ENCODE results near the gene SLC22A14. TPM values are rescaled to one million over a fixed set of nuclear protein-coding genes. Genes with fewer than 3 reads are reported as not detected.

SLC22A14 gene
- total and polyA plus RNA-seq, 10 of the 15 experiments (the other 5 are each of a cell fraction or from before 2014, with no cell fraction given): not detected

DNA sequence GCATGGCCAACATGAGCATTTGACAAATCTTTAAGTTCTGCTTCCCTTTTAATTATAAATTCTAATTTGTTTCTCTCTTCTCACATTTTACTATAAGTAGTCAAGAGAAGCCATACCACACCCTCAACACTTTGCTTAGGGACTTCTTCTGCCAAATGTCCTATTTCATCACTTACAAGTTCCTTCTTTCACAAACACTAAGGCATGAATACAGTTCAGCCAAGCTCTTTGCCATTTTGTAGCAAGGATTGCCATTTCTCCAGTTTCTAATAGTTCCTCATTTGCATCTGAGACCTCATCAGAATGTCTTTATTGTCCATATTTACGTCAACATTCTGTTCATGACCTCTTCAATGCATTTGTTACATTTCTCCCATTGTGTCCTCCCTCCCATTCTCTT lies 29.4 kb downstream of the SLC22A14 start:
- TF ChIP-seq KDM1A (IDR thresholded peaks at IDR 0.05; ENCODE audit: borderline replicate concordance) (no peak), MYB (IDR thresholded peaks at IDR 0.05; ENCODE audit: borderline replicate concordance, low read depth, low read length) (no peak), FOXM1 (IDR thresholded peaks at IDR 0.05; ENCODE audit: low read depth, low read length) (no peak), BMI1 (IDR thresholded peaks at IDR 0.05; ENCODE audit: borderline replicate concordance) (no peak), SMAD5 (IDR thresholded peaks at IDR 0.05; ENCODE audit: low read depth) (no peak), SUZ12 (IDR thresholded peaks at IDR 0.05; ENCODE audit: unreplicated experiment) (no peak), MYC (IDR thresholded peaks at IDR 0.05; ENCODE audit: insufficient read depth, insufficient read length, insufficient replicate concordance, low read length, severe bottlenecking) (no peak), STAT3 (IDR thresholded peaks at IDR 0.05; ENCODE audit: low read depth, low read length) (no peak), POLR2AphosphoS5 (IDR thresholded peaks at IDR 0.05; ENCODE audit: low read length) (no peak)
- TF ChIP-seq, protein P1, sequence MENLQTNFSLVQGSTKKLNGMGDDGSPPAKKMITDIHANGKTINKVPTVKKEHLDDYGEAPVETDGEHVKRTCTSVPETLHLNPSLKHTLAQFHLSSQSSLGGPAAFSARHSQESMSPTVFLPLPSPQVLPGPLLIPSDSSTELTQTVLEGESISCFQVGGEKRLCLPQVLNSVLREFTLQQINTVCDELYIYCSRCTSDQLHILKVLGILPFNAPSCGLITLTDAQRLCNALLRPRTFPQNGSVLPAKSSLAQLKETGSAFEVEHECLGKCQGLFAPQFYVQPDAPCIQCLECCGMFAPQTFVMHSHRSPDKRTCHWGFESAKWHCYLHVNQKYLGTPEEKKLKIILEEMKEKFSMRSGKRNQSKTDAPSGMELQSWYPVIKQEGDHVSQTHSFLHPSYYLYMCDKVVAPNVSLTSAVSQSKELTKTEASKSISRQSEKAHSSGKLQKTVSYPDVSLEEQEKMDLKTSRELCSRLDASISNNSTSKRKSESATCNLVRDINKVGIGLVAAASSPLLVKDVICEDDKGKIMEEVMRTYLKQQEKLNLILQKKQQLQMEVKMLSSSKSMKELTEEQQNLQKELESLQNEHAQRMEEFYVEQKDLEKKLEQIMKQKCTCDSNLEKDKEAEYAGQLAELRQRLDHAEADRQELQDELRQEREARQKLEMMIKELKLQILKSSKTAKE (IDR thresholded peaks at IDR 0.05; ENCODE audit: low read depth, poor library complexity, severe bottlenecking): no peak
- TF ChIP-seq, protein P2, sequence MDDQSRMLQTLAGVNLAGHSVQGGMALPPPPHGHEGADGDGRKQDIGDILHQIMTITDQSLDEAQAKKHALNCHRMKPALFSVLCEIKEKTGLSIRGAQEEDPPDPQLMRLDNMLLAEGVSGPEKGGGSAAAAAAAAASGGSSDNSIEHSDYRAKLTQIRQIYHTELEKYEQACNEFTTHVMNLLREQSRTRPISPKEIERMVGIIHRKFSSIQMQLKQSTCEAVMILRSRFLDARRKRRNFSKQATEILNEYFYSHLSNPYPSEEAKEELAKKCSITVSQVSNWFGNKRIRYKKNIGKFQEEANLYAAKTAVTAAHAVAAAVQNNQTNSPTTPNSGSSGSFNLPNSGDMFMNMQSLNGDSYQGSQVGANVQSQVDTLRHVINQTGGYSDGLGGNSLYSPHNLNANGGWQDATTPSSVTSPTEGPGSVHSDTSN (IDR thresholded peaks at IDR 0.05; ENCODE audit: insufficient replicate concordance, low read depth, low read length): no peak
- TF ChIP-seq, protein P3, sequence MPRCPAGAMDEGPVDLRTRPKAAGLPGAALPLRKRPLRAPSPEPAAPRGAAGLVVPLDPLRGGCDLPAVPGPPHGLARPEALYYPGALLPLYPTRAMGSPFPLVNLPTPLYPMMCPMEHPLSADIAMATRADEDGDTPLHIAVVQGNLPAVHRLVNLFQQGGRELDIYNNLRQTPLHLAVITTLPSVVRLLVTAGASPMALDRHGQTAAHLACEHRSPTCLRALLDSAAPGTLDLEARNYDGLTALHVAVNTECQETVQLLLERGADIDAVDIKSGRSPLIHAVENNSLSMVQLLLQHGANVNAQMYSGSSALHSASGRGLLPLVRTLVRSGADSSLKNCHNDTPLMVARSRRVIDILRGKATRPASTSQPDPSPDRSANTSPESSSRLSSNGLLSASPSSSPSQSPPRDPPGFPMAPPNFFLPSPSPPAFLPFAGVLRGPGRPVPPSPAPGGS (IDR thresholded peaks at IDR 0.05; ENCODE audit: borderline replicate concordance, insufficient read depth, low read depth, low read length, poor library complexity, severe bottlenecking): no peak
- TF ChIP-seq, protein P4, sequence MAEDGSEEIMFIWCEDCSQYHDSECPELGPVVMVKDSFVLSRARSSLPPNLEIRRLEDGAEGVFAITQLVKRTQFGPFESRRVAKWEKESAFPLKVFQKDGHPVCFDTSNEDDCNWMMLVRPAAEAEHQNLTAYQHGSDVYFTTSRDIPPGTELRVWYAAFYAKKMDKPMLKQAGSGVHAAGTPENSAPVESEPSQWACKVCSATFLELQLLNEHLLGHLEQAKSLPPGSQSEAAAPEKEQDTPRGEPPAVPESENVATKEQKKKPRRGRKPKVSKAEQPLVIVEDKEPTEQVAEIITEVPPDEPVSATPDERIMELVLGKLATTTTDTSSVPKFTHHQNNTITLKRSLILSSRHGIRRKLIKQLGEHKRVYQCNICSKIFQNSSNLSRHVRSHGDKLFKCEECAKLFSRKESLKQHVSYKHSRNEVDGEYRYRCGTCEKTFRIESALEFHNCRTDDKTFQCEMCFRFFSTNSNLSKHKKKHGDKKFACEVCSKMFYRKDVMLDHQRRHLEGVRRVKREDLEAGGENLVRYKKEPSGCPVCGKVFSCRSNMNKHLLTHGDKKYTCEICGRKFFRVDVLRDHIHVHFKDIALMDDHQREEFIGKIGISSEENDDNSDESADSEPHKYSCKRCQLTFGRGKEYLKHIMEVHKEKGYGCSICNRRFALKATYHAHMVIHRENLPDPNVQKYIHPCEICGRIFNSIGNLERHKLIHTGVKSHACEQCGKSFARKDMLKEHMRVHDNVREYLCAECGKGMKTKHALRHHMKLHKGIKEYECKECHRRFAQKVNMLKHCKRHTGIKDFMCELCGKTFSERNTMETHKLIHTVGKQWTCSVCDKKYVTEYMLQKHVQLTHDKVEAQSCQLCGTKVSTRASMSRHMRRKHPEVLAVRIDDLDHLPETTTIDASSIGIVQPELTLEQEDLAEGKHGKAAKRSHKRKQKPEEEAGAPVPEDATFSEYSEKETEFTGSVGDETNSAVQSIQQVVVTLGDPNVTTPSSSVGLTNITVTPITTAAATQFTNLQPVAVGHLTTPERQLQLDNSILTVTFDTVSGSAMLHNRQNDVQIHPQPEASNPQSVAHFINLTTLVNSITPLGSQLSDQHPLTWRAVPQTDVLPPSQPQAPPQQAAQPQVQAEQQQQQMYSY (CRISPR knock-in tag; IDR thresholded peaks at IDR 0.05): no peak
- POLR2A ChIA-PET: no interaction called here

More for the DNA sequence above, 29.4 kb downstream of the SLC22A14 start:
- H2AFZ ChIP-seq (ENCODE audit: control insufficient read depth, low read depth, low read length): no peak overlapping the region
- in situ Hi-C loops (cut with MboI) (no loop called here), intact Hi-C loops (cut with micrococcal nuclease; ENCODE audit: unreplicated experiment) (no loop called here)
- no peaks in the 10 kb centered on the region for H4K20me1 ChIP-seq (ENCODE audit: control insufficient read depth, insufficient read depth)
- ATAC-seq: no peak
- RAD21 ChIA-PET (ENCODE audit: unreplicated experiment): no interaction called here
- H3K9me3 ChIP-seq (replicated peaks; ENCODE audit: control insufficient read depth, insufficient read depth, low read length): no peaks in the 10 kb centered on the region
- SMC1A ChIA-PET (ENCODE audit: uncharacterized antibody, unreplicated experiment): no interaction called here
- H3K4me1 ChIP-seq (ENCODE audit: control insufficient read depth, insufficient read depth, low read length): no peaks in the 10 kb centered on the region
- H3K36me3 ChIP-seq (ENCODE audit: control insufficient read depth in 2 of 2, insufficient read depth in 2 of 2, low read length in 1 of 2): no peaks in the 10 kb centered on the region
- no peaks in the 10 kb centered on the region for H3K79me2 ChIP-seq (ENCODE audit: control insufficient read depth, insufficient read depth, low read length)
- H3K4me2 ChIP-seq (ENCODE audit: control insufficient read depth, insufficient read depth): no peak overlapping the region
- H3K27ac ChIP-seq (ENCODE audit: control insufficient read depth, insufficient read depth): no peak overlapping the region
- DNase-seq (ENCODE audit: low read depth, low spot score): no peak
- CTCF ChIA-PET: no interaction called here
- peaks cover 0 to 3% of the 10 kb centered on the region in 2 experiments; a peak in 1 of 4 replicates for H3K27me3 ChIP-seq (replicated peaks in 1 of 2; ENCODE audit: control insufficient read depth in 2 of 2, insufficient read depth in 2 of 2, low read length in 1 of 2)
- no peak overlapping the region for H3K9ac ChIP-seq (ENCODE audit: control insufficient read depth, insufficient read depth, low read length)
- FAIRE-seq: no peak
- 0% methylated on average over 1 of the region's 1 CpG for WGBS (ENCODE audit: insufficient coverage, insufficient replicate concordance, low lambda C conversion rate, missing lambda C conversion rate)
- H3K4me3 ChIP-seq: no peak overlapping the region
- BruUV-seq (replicated peaks): no TSS peak
